Heart left ventricle (tissue), 16 donors: Measurements from ENCODE around the gene KRTAP10-1. TPM values are rescaled to one million over a fixed set of nuclear protein-coding genes. Genes with fewer than 3 reads are reported as not detected.
A peak's percentile ranks its signal among the peaks of the same experiment; 100 is the strongest.

Experiments
- ATAC-seq, 4 donors: fragments of 200-7000 bp; cut with Tn5 transposase; one replicate each; pipeline ENCODE4 v1.9.1; 2020 to 2022; ENCODE audit warnings: moderate library complexity in 4 of 4, mild to moderate bottlenecking in 3 of 4, moderate number of reproducible peaks in 1 of 4
- DNase-seq, 5 donors: peaks; one replicate each; pipeline ENCODE4 v3.0.0-alpha.2; 2020
- H3K27ac ChIP-seq, 12 donors: fragments of 200-600 bp; sonication (generic) in 4 of 12; one replicate each; pipeline versions ENCODE4 v1.5.0 to v1.8.0; 2016 to 2022; ENCODE audit warnings: mild to moderate bottlenecking in 2 of 12
- H3K27me3 ChIP-seq, 9 donors: fragments of 200-600 bp; sonication (generic) in 2 of 9; one replicate each; pipeline versions ENCODE4 v1.5.1 to v1.8.0; 2016 to 2022; ENCODE audit warnings: mild to moderate bottlenecking in 3 of 9
- H3K36me3 ChIP-seq, 9 donors: fragments of 200-600 bp; sonication (generic) in 2 of 9; one replicate each; pipeline versions ENCODE4 v1.5.0 to v1.8.0; 2018 to 2022; ENCODE audit warnings: mild to moderate bottlenecking in 2 of 9
- H3K4me1 ChIP-seq, 12 donors: fragments of 200-600 bp; sonication (generic) in 4 of 12; one replicate each; pipeline versions ENCODE4 v1.5.0 to v1.8.0; 2016 to 2022; ENCODE audit warnings: mild to moderate bottlenecking in 3 of 12
- H3K4me3 ChIP-seq, 12 donors: fragments of 200-600 bp; sonication (generic) in 4 of 12; one replicate each; pipeline versions ENCODE4 v1.5.0 to v1.8.0; 2017 to 2022; ENCODE audit warnings: mild to moderate bottlenecking in 9 of 12, moderate library complexity in 4 of 12
- H3K9me3 ChIP-seq, 12 donors: fragments of 200-600 bp; sonication (generic) in 4 of 12; one replicate each; pipeline versions ENCODE4 v1.5.0 to v1.8.0; 2016 to 2022; ENCODE audit warnings: mild to moderate bottlenecking in 1 of 12
- CTCF ChIP-seq, 12 donors: fragments of 200-600 bp; sonication (generic) in 4 of 12; IDR thresholded peaks; one replicate each; pipeline versions ENCODE4 v1.5.0 to v1.8.0; 2018 to 2022; ENCODE audit warnings: antibody characterized with exemption in 12 of 12, mild to moderate bottlenecking in 5 of 12
- POLR2A ChIP-seq, 2 donors: fragments of 450-650 bp; IDR thresholded peaks; one replicate each; pipeline ENCODE4 v1.6.1; 2017; ENCODE audit warnings: antibody characterized with exemption in 2 of 2, mild to moderate bottlenecking in 2 of 2, moderate library complexity in 2 of 2
- WGBS, 4 donors: extraction: QIAGEN DNeasy Blood & Tissue Kit in 2 of 4; methylation state at CpG; one replicate each; pipeline versions ENCODE4 v1.1.5 to v1.1.7; 2013 to 2018; 5-methylcytosine and 5-hydroxymethylcytosine counted together
- intact Hi-C, 10 donors: fragments of 100-400 bp; cut with DNase I; formaldehyde crosslinking; loops; one replicate each; pipeline versions ENCODE4 v1.11.1 to v1.14.2; 2022
- polyA plus RNA-seq, 2 donors: library from polyadenylated mRNA; stranded (reverse); fragments of 200-250 nt; gene quantifications; one replicate each; pipeline ENCODE4 v1.2.3, GENCODE V29; 2013
- total RNA-seq, 9 donors: library from RNA; depleted of rRNA in 2 of 9; stranded (reverse); fragments of >200 nt in 2 of 9; fragmentation: NEBNext Ultra II Directional in 3 of 9; extraction: Animal tissue kit (Norgen Biotek cat#: 25700) in 3 of 9; gene quantifications; one replicate each; pipeline versions ENCODE4 v1.1.0 to v1.2.4, GENCODE V29; 2016 to 2023
- donor health status: ischemic (EF 13 %, LVEDD 7.1; RV severe dilation, severe dysfunction).
- donor health status: healthy with polysubstance abuse.
- donor health status: DM: no; HTN: yes; CAD: no.
- donor health status: DM: no; HTN: no; CAD: no.
- donor health status: ischemic (EF 25% LVEDD 6.9; RV normal size, moderate dysfunction).
- donor health status: ischemic (EF 25% LVEDD 5.7; RV mildly dilated, moderate dysfunction).
- donor health status: healthy.
- donor health status: DM: yes; HTN: yes; CAD: no.
- donor health status: ischemic (EF 35%, LVEDD 5.7; RV mildly dilated, moderate dysfunction).
- donor health status: nonischemic (EF 11% LVEDD 7.7; RV severe dilation, severe dysfunction).
- donor health status: DM: yes; HTN: yes; CAD: no.
- donor health status: PGD.
- donor health status: ischemic (EF 29% LVEDD 5.4; RV normal size, mild dysfunction).
- donor health status: nonischemic (EF 23%, LVEDD 6.1; RV moderate dilation, normal function).

Gene KRTAP10-1
- total and polyA plus RNA-seq, 11 donors = not detected

GRCh38 chr21:44521301-44521927, 18.6 kb downstream of the KRTAP10-1 start:
- Histone ChIP-seq H3K27me3 (peaks cover 0 to 10% (median 0%) of the 10 kb centered on the region in 9 donors), H3K4me1 (no peaks in the 10 kb centered on the region), H3K36me3 (no peaks in the 10 kb centered on the region), H3K9me3 (no peaks in the 10 kb centered on the region), H3K4me3 (no peak overlapping the region), H3K27ac (no peak overlapping the region)
- ATAC-seq (peak in 1 of 4 donors; percentile 19), DNase-seq (peak in 3 of 5 donors; percentile 12 to 48 (median 25))
- intact Hi-C loops = no loop called here
- 83 to 92% (median 86%) methylated on average over 15 to 22 of the region's 22 CpGs for WGBS, 4 donors
- TF ChIP-seq POLR2A (IDR thresholded peaks at IDR 0.05) = no peak
- TF ChIP-seq CTCF (IDR thresholded peaks at IDR 0.05) = no peak

GRCh38 chr21:44520326-44521300, 19.4 kb downstream of the KRTAP10-1 start:
- Histone ChIP-seq H3K27me3 (peaks cover 0 to 10% (median 0%) of the 10 kb centered on the region in 9 donors), H3K27ac (no peak overlapping the region), H3K9me3 (no peaks in the 10 kb centered on the region), H3K36me3 (no peaks in the 10 kb centered on the region), H3K4me3 (no peak overlapping the region), H3K4me1 (no peaks in the 10 kb centered on the region)
- WGBS, 4 donors = 81 to 88% (median 87%) methylated on average over 21 to 31 of the region's 31 CpGs
- TF ChIP-seq CTCF (IDR thresholded peaks at IDR 0.05) (no peak), POLR2A (IDR thresholded peaks at IDR 0.05) (no peak)
- ATAC-seq (no peak), DNase-seq (peak in 2 of 5 donors; percentile 10 to 46)
- intact Hi-C loops = no loop called here

- no peak for TF ChIP-seq CTCF (IDR thresholded peaks at IDR 0.05)
- no peak for TF ChIP-seq POLR2A (IDR thresholded peaks at IDR 0.05)
- Histone ChIP-seq H3K27me3 (peaks cover 0 to 10% (median 0%) of the 10 kb centered on the region in 9 donors), H3K27ac (no peak overlapping the region), H3K4me1 (no peaks in the 10 kb centered on the region), H3K9me3 (no peaks in the 10 kb centered on the region), H3K4me3 (no peak overlapping the region), H3K36me3 (no peaks in the 10 kb centered on the region)
- ATAC-seq = no peak
- WGBS, 4 donors = 84 to 94% (median 89%) methylated on average over 23 to 28 of the region's 28 CpGs
- intact Hi-C loops = loop anchor here in 4 of 10 donors (10.0 kb wide), 3 partner anchors 215 to 275 kb away; no protein-coding TSS in a partner anchor
- DNase-seq = peak in 1 of 5 donors; percentile 28
These were observed 20.4 kb downstream of the KRTAP10-1 start for GRCh38 chr21:44519346-44520325.
